GM12891 (cell line): ENCODE data around the gene TAAR5.

ENCODE experiments used
- POLR2A ChIP-seq: IDR thresholded peaks from 2 replicates; pipeline ENCODE4 v1.6.1; 2011; ENCODE audit warnings: low read depth, low read length, control low read depth
- POLR2AphosphoS5 ChIP-seq: IDR thresholded peaks from 2 replicates; pipeline ENCODE4 v1.6.1; 2011; ENCODE audit warnings: low read depth, low read length, control low read depth
- POU2F2 ChIP-seq: IDR thresholded peaks from 2 replicates; pipeline ENCODE4 v1.6.1; 2011; ENCODE audit warnings: low read depth, mild to moderate bottlenecking, control low read depth, low read length, moderate library complexity
- TAF1 ChIP-seq: IDR thresholded peaks from 2 replicates; pipeline ENCODE4 v1.6.1; 2011; ENCODE audit warnings: low read depth, low read length, control low read depth

DNA sequence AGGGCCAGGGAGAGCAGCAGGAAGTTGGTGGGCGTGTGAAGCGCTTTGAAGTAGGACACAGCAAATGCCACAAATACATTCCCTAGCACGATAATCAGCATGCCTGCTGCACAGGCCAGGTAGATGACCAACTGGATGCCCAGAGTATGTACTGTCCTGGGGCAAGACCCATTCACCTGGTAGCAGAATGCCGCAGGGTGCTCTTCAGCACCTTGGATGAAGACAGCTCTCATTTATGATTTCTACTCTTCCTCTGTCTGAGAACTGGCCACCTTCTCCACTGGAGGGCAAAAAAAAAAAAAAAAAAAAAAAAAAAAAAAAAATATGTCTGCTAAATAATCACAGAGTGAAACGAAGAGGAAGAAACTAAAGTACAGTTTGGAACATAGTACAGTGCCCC, at the start of gene TAAR5:
- TF ChIP-seq TAF1 (no peak), POLR2A (no peak), POLR2AphosphoS5 (no peak), POU2F2 (no peak)
